Subcutaneous adipose tissue (tissue), 4 donors: ENCODE measurements around the gene RNF4. TPM values are rescaled to one million over a fixed set of nuclear protein-coding genes. Genes with fewer than 3 reads are reported as not detected.

Source experiments
- CTCF ChIP-seq: fragments of 450-650 bp; IDR thresholded peaks from one replicate; pipeline ENCODE4 v1.5.1; 2016; ENCODE audit warnings: low read depth, mild to moderate bottlenecking, control low read depth, antibody characterized with exemption, moderate library complexity
- total RNA-seq, 4 donors: library from RNA; depleted of rRNA; stranded (reverse); fragments of >200 nt; gene quantifications; one replicate each; pipeline ENCODE4 v1.1.0, GENCODE V29; 2016

Gene RNF4
- total RNA-seq, 4 donors from 2014 or later = 33.6 to 48.4 (median 38.3) TPM

- TF ChIP-seq CTCF = no peak
Observed at GRCh38 chr4:2426069-2426397, 42.9 kb upstream of the RNF4 start.

- TF ChIP-seq CTCF = no peak
Observed at GRCh38 chr4:2426711-2427275, 42.1 kb upstream of the RNF4 start.

DNA sequence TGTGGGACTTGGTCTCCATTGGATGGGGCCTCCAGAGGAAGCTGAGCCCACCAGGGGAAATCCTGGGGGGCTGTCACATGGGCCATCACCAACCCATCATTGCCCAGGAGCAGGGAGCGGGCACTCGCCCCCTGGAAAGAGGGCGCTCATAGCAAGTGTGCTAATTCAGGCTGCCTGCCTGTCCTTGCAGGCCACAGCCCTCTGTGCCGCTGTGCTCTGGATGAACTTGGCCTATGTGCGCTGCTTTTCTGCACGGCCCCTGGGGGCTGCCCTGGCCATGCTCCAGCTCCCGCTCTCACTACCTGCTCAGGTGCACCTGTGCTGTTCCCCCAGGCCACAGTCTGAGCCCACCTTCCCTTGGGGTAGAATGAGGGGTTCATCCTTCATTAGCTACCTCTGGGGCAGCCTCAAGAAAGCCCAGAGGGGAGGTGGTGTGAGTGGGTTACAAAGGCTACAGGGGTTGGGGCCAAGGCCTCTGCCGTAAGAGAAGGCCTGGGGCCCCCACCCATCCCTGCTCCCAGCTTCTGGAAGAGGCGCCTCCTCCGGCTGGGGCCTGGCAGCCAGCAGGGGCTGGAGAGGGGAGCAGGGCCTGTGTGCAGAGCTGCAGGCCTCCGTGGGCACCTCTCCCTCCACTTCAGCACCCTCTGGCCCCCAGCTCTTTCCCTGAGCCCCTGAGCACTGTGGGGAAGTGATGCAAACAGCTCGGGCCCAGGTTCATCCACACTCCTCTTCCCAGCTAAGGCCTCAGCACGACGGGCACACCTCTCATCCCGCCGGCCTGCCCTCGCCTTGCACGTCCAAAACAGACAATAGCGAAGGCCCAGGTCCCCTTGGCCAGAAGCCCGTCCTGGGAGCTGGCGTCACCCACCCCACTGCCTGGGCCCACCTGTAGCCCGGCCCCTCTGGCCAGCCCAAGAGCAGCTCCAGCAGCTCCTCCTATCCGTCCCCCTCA, 41.2 kb upstream of the RNF4 start:
- no peak for TF ChIP-seq CTCF

- TF ChIP-seq CTCF = no peak
Observed at GRCh38 chr4:2428496-2429213, 40.3 kb upstream of the RNF4 start.

GRCh38 chr4:2432004-2432403, 36.9 kb upstream of the RNF4 start:
- TF ChIP-seq CTCF = no peak

DNA sequence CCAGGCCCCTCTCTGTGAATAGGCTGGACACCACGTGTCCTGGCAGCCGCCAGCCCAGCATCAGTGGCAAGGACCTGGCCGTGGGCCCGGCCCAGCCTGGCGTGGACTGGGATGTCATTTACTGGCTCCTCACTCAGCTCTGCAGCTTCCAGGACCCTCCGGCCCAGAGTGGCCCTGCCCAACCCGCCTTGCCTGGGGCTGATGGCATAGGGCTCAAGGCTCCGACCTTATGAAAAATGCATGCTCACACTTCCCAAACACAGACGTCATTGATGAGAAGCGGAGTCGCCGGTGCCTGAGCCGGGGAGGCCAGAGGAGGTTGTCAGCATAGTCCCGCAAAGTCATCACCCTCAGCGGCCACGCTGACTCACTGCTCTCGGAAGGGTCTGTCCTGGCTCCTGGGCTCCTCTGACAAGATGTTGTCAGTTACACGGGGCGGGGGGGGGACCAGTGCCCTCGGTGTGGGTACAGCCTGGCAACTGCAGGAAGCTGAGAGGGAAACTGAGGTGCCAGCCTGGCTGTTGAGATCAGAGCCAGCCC, 35.8 kb upstream of the RNF4 start:
- no peak for TF ChIP-seq CTCF
